Measurements from ENCODE around the gene MYO18B. TPM values are rescaled to one million over a fixed set of nuclear protein-coding genes. Genes with fewer than 3 reads are reported as not detected.

MYO18B gene
- polyA plus RNA-seq, 4 donors, result 0.07 to 0.55 (median 0.17) TPM

- no peak for DNase-seq (ENCODE audit: low read depth in 4 of 4, low spot score in 3 of 4)
Measured at GRCh38 chr22:25817092-25817943, 75.3 kb downstream of the MYO18B start.

GRCh38 chr22:25818541-25818940 is 76.6 kb downstream of the MYO18B start:
- no peak for DNase-seq (ENCODE audit: low read depth in 4 of 4, low spot score in 3 of 4)

GRCh38 chr22:25822344-25822743 is 80.4 kb downstream of the MYO18B start:
- DNase-seq (ENCODE audit: low read depth in 4 of 4, low spot score in 3 of 4), result no peak

GRCh38 chr22:25823276-25823675 is 81.3 kb downstream of the MYO18B start:
- no peak for DNase-seq (ENCODE audit: low read depth in 4 of 4, low spot score in 3 of 4)

GRCh38 chr22:25824828-25825423 is 82.9 kb downstream of the MYO18B start:
- DNase-seq (ENCODE audit: low read depth in 4 of 4, low spot score in 3 of 4), result no peak

GRCh38 chr22:25827415-25827814 is 85.4 kb downstream of the MYO18B start:
- no peak for DNase-seq (ENCODE audit: low read depth in 4 of 4, low spot score in 3 of 4)

GRCh38 chr22:25828422-25828821 is 86.4 kb downstream of the MYO18B start:
- DNase-seq (ENCODE audit: low read depth in 4 of 4, low spot score in 3 of 4), result no peak

GRCh38 chr22:25829237-25829636 is 87.2 kb downstream of the MYO18B start:
- no peak for DNase-seq (ENCODE audit: low read depth in 4 of 4, low spot score in 3 of 4)

GRCh38 chr22:25829808-25830777 is 88.1 kb downstream of the MYO18B start:
- no peak for DNase-seq (ENCODE audit: low read depth in 4 of 4, low spot score in 3 of 4)

GRCh38 chr22:25833091-25833490 is 91.1 kb downstream of the MYO18B start:
- DNase-seq (ENCODE audit: low read depth in 4 of 4, low spot score in 3 of 4), result no peak

GRCh38 chr22:25833676-25834075 is 91.7 kb downstream of the MYO18B start:
- no peak for DNase-seq (ENCODE audit: low read depth in 4 of 4, low spot score in 3 of 4)

GRCh38 chr22:25834490-25834889 is 92.5 kb downstream of the MYO18B start:
- DNase-seq (ENCODE audit: low read depth in 4 of 4, low spot score in 3 of 4), result no peak

GRCh38 chr22:25835348-25835747 is 93.4 kb downstream of the MYO18B start:
- no peak for DNase-seq (ENCODE audit: low read depth in 4 of 4, low spot score in 3 of 4)

- no peak for DNase-seq (ENCODE audit: low read depth in 4 of 4, low spot score in 3 of 4)
Measured at GRCh38 chr22:25837288-25837900, 95.4 kb downstream of the MYO18B start.

GRCh38 chr22:25838960-25839741 is 97.2 kb downstream of the MYO18B start:
- no peak for DNase-seq (ENCODE audit: low read depth in 4 of 4, low spot score in 3 of 4)

- DNase-seq (ENCODE audit: low read depth in 4 of 4, low spot score in 3 of 4), result no peak
Measured at GRCh38 chr22:25839755-25840154, 97.8 kb downstream of the MYO18B start.

GRCh38 chr22:25840167-25840566 is 98.2 kb downstream of the MYO18B start:
- no peak for DNase-seq (ENCODE audit: low read depth in 4 of 4, low spot score in 3 of 4)

- DNase-seq (ENCODE audit: low read depth in 4 of 4, low spot score in 3 of 4), result no peak
Measured at GRCh38 chr22:25840891-25841290, 98.9 kb downstream of the MYO18B start.

GRCh38 chr22:25841775-25842174 is 99.8 kb downstream of the MYO18B start:
- no peak for DNase-seq (ENCODE audit: low read depth in 4 of 4, low spot score in 3 of 4)
